Lower leg skin (tissue), 3 donors: Measurements from ENCODE around the gene POU3F3.

ENCODE experiments used
- CTCF ChIP-seq, 3 donors: fragments of 450-650 bp; IDR thresholded peaks; one replicate each; pipeline ENCODE4 v1.5.1; 2016; ENCODE audit warnings: antibody characterized with exemption in 3 of 3, mild to moderate bottlenecking in 3 of 3, moderate library complexity in 2 of 3
- POLR2A ChIP-seq, 2 donors: fragments of 450-650 bp; IDR thresholded peaks; one replicate each; pipeline ENCODE4 v1.6.1; 2016 to 2017; ENCODE audit warnings: antibody characterized with exemption in 2 of 2, mild to moderate bottlenecking in 1 of 2, moderate library complexity in 1 of 2

- TF ChIP-seq CTCF (IDR thresholded peaks at IDR 0.05), result no peak
- no peak for TF ChIP-seq POLR2A (IDR thresholded peaks at IDR 0.05)
Measured at GRCh38 chr2:104840156-104840555, 13.8 kb upstream of the POU3F3 start.
